Measurements from ENCODE around the gene ANKRD30BL. TPM values are rescaled to one million over a fixed set of nuclear protein-coding genes. Genes with fewer than 3 reads are reported as not detected.
A peak's percentile ranks its signal among the peaks of the same experiment; 100 is the strongest.
"Not testable (repeated sequence)": the region's sequence is repeated elsewhere in the genome, so short reads cannot be mapped to it uniquely, and the experiment has no call there.

Gene ANKRD30BL

DNA sequence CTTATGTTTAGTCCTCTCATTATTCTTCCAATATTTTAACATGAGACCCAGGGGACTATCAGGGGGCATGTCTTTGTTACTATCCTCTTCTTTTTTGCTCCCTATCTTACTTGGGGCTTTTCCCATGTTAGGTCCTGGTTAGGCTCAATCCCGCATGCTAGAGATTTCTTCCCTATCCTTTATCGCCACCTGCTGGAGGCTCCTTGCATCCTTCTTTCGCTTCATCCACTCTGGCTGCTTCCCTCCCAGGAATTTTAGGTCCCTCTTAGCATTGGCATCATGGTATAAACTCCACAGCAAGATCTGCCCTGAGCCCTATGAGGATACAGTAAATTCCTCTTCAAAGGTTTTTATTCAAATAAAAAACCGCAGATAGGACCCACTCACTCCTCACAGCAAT lies 15.0 kb downstream of the ANKRD30BL start:
- no CpG with 5 or more reads among the region's 4 CpGs for WGBS (ENCODE audit: extremely low coverage, insufficient coverage, low lambda C conversion rate)
- H3K79me2 ChIP-seq (ENCODE audit: control insufficient read depth, insufficient read depth, low read length); H3K18ac ChIP-seq (ENCODE audit: low read length); H2AK5ac ChIP-seq (ENCODE audit: low read length); H3K36me3 ChIP-seq (ENCODE audit: control insufficient read depth, insufficient read depth, low read length); H4K8ac ChIP-seq (ENCODE audit: low read depth, low read length); H2BK120ac ChIP-seq (ENCODE audit: low read depth, low read length); H3K9ac ChIP-seq (ENCODE audit: low read length); H3K4me2 ChIP-seq (ENCODE audit: low read length); H3K23ac ChIP-seq (ENCODE audit: low read length); H3K79me1 ChIP-seq (ENCODE audit: low read length); H4K5ac ChIP-seq (ENCODE audit: low read length); H3K56ac ChIP-seq (ENCODE audit: low read length); H3K27me3 ChIP-seq (ENCODE audit: insufficient read depth, low read length, poor library complexity); H3K4me1 ChIP-seq (ENCODE audit: control insufficient read depth, low read depth, low read length); H3K4me3 ChIP-seq (ENCODE audit: low read length); H2BK5ac ChIP-seq (ENCODE audit: low read length); H3K27ac ChIP-seq (ENCODE audit: low read depth, low read length); H3K4ac ChIP-seq (ENCODE audit: low read depth, low read length); H2BK15ac ChIP-seq (replicated peaks; ENCODE audit: low read depth): not testable (repeated sequence)
- DNase-seq, result peak; percentile 59

Small RNA genes lying within 50 kb of the gene (small RNA-seq; reads per million reads assigned to genes)
- gene RNU6-1132P (ENCODE audit: insufficient read depth), result not detected

All from mesendoderm (in vitro differentiated cells).